HFFc6 (cell line): ENCODE results near the gene GSTM3. TPM values are rescaled to one million over a fixed set of nuclear protein-coding genes. Genes with fewer than 3 reads are reported as not detected.
"Not testable (repeated sequence)": the region's sequence is repeated elsewhere in the genome, so short reads cannot be mapped to it uniquely, and the experiment has no call there.

Source experiments
- DNase-seq: peaks from one replicate; pipeline ENCODE4 v3.0.0-alpha.2; 2018
- H3K27ac Mint-ChIP-seq: 2 replicates; pipeline ENCODE4 v1.8.0; 2020; ENCODE audit warnings: mild to moderate bottlenecking, mixed read lengths
- H3K27me3 Mint-ChIP-seq: 2 replicates; pipeline ENCODE4 v1.8.0; 2021; ENCODE audit warnings: mild to moderate bottlenecking, moderate library complexity, mixed read lengths; ENCODE audit not compliant: insufficient read depth
- H3K36me3 Mint-ChIP-seq: 2 replicates; pipeline ENCODE4 v1.8.0; 2021; ENCODE audit warnings: low read depth, mixed read lengths
- H3K4me1 Mint-ChIP-seq: 2 replicates; pipeline ENCODE4 v1.8.0; 2020; ENCODE audit warnings: low read depth, mixed read lengths
- H3K4me3 Mint-ChIP-seq: 2 replicates; pipeline ENCODE4 v1.8.0; 2020; ENCODE audit warnings: mild to moderate bottlenecking, moderate library complexity, mixed read lengths
- H3K9me3 Mint-ChIP-seq: 2 replicates; pipeline ENCODE4 v1.8.0; 2020; ENCODE audit warnings: mild to moderate bottlenecking, mixed read lengths
- CTCF ChIP-seq: fragments of 200-600 bp; sonication (generic); IDR thresholded peaks from 2 replicates; pipeline ENCODE4 v1.5.0; 2021; ENCODE audit warnings: antibody characterized with exemption, mild to moderate bottlenecking
- total RNA-seq, 6 experiments: library from RNA; stranded (reverse); fragmentation: NEBNext Ultra II Directional; extraction: Animal tissue kit (Norgen Biotek cat#: 25700); gene quantifications; 2 replicates in 1 of 6; 3 replicates in 5 of 6; pipeline ENCODE4 v1.2.3, GENCODE V29; 2021

GSTM3 gene
- total RNA-seq, 6 experiments from 2014 or later = 36.9 to 51.3 (median 43.6) TPM

- peaks cover 3% of the 10 kb centered on the region; the same call in 1 of the 2 replicates for H3K36me3 Mint-ChIP-seq
- TF ChIP-seq CTCF = no peak
- no peak overlapping the region for H3K4me3 Mint-ChIP-seq
- peaks cover 5% of the 10 kb centered on the region; the same call in 1 of the 2 replicates for H3K4me1 Mint-ChIP-seq
- DNase-seq = no peak
- H3K27me3 Mint-ChIP-seq = peaks cover 6% of the 10 kb centered on the region
- H3K27ac Mint-ChIP-seq = no peak overlapping the region
- H3K9me3 Mint-ChIP-seq = peaks cover 1% of the 10 kb centered on the region
These were observed 50.9 kb downstream of the GSTM3 start for GRCh38 chr1:109689844-109690405.

- Mint-ChIP-seq H3K4me3 (peak within 1 kb of the TSS; percentile 86), H3K9me3 (peaks cover 5% of the 10 kb centered on the region), H3K36me3 (peaks cover 5% of the 10 kb centered on the region; the same call in 1 of the 2 replicates), H3K4me1 (peaks cover 5% of the 10 kb centered on the region; the same call in 1 of the 2 replicates), H3K27ac (peak within 1 kb of the TSS; percentile 89), H3K27me3 (peaks cover 6% of the 10 kb centered on the region)
- TF ChIP-seq CTCF = peak; percentile 39
- DNase-seq = peak; percentile 11
These were observed 53.0 kb downstream of the GSTM3 start, which contains the start of gene GSTM1 for GRCh38 chr1:109687641-109688499. GSTM1 (plus strand) TSS chr1:109687817; CDS start chr1:109687874, 57 bp downstream.

- H3K4me1 Mint-ChIP-seq, H3K9me3 Mint-ChIP-seq, H3K36me3 Mint-ChIP-seq, H3K27me3 Mint-ChIP-seq, DNase-seq: not testable (repeated sequence)
- peak overlapping the region; percentile 86 for H3K4me3 Mint-ChIP-seq
- peak overlapping the region; percentile 89 for H3K27ac Mint-ChIP-seq
These were observed 53.7 kb downstream of the GSTM3 start for GRCh38 chr1:109687109-109687508.

DNA sequence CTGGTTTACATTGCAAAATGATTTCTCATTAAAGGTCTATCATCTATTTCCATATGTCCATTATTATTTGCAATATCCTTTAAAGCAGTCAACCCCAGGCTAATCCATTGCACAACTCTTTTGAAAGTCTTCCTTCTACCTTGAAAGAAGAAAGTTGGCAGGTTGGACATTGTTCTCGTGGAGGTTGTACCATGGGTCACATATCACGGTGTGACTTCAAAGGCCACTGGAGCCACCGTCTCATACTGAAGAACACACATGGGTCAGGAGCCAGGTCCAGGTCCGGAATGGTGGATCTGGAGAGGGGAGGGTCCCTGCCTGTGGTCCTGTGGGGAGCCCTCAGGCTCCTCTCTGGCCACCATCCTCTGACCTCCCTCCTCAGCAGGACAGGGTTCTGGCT, 54.9 kb downstream of the GSTM3 start:
- not testable (repeated sequence) for DNase-seq, H3K27me3 Mint-ChIP-seq, H3K4me1 Mint-ChIP-seq, H3K9me3 Mint-ChIP-seq, H3K27ac Mint-ChIP-seq, H3K36me3 Mint-ChIP-seq, H3K4me3 Mint-ChIP-seq

DNA sequence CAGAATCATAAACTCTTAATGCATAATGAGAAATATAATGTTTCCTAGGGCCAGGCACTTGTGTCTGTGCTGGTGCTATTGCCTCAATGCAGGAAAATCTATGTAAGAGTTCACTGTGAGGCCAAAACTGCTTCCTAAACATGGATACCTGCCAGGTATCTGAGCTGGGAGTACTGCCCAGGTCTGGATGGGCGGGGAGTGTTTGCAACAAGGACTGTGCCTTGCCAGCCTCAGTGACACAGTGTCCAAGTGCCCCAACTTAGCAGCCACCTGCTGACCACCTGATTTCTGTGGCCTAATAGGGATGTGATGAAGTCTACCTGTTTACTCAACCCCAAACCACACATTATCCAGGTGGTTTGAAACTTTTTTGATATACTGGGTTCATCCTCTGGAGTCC, 55.4 kb downstream of the GSTM3 start:
- H3K9me3 Mint-ChIP-seq, H3K4me3 Mint-ChIP-seq, DNase-seq, H3K36me3 Mint-ChIP-seq, H3K27me3 Mint-ChIP-seq, H3K27ac Mint-ChIP-seq, H3K4me1 Mint-ChIP-seq: not testable (repeated sequence)

GRCh38 chr1:109684777-109685176, 56.1 kb downstream of the GSTM3 start:
- H3K27ac Mint-ChIP-seq, H3K27me3 Mint-ChIP-seq, DNase-seq, H3K4me1 Mint-ChIP-seq, H3K9me3 Mint-ChIP-seq, H3K4me3 Mint-ChIP-seq, H3K36me3 Mint-ChIP-seq: not testable (repeated sequence)

Other genes starting within 250 kb of the GSTM3 start
- 10 to 100 TPM in 1 of 6 experiments, 1 to 10 TPM in 5; 7.2 to 10.3 (median 8.1) TPM for gene CYB561D1, start 246.9 kb downstream of the GSTM3 start, total RNA-seq
- gene AMIGO1, start 231.3 kb downstream of the GSTM3 start, total RNA-seq = 1 to 10 TPM; 3.0 to 8.3 (median 4.3) TPM
- gene GPR61, start 201.2 kb downstream of the GSTM3 start, total RNA-seq = under 1 TPM in 1 of 6 experiments, not detected in 5; 0.12 TPM
- gene GNAI3, start 192.4 kb downstream of the GSTM3 start, total RNA-seq = 10 to 100 TPM; 10.6 to 11.7 (median 11.2) TPM
- under 1 TPM in 3 of 6 experiments, not detected in 3; 0.11 to 0.40 (median 0.34) TPM for gene GNAT2, start 121.4 kb downstream of the GSTM3 start, total RNA-seq
- 100 to 1,000 TPM; 127 to 172 (median 139) TPM for gene AMPD2, start 121.2 kb downstream of the GSTM3 start, total RNA-seq
- gene GSTM4, start 84.9 kb downstream of the GSTM3 start, total RNA-seq = 10 to 100 TPM; 16.0 to 27.1 (median 24.8) TPM
- gene GSTM2, start 73.0 kb downstream of the GSTM3 start, total RNA-seq = 10 to 100 TPM; 32.4 to 53.4 (median 46.1) TPM
- 10 to 100 TPM; 14.7 to 50.1 (median 46.5) TPM for gene GSTM1, start 53.2 kb downstream of the GSTM3 start, total RNA-seq
- 1 to 10 TPM; 4.3 to 7.1 (median 5.5) TPM for gene GSTM5, start 28.8 kb downstream of the GSTM3 start, total RNA-seq
- not detected for gene EPS8L3, start 22.9 kb upstream of the GSTM3 start, total RNA-seq
- gene CSF1, start 169.8 kb upstream of the GSTM3 start, total RNA-seq = 10 to 100 TPM; 28.7 to 79.3 (median 72.4) TPM
- 10 to 100 TPM; 73.4 to 87.1 (median 74.7) TPM for gene AHCYL1, start 243.7 kb upstream of the GSTM3 start, total RNA-seq